ENCODE measurements around the gene DEXI. TPM values are rescaled to one million over a fixed set of nuclear protein-coding genes. Genes with fewer than 3 reads are reported as not detected.

Gene DEXI
- total and polyA plus RNA-seq, 2 of the 13 experiments (the other 11 are each of a cell fraction or from before 2014, with no cell fraction given), result 51.5 to 70.4 TPM

DNA sequence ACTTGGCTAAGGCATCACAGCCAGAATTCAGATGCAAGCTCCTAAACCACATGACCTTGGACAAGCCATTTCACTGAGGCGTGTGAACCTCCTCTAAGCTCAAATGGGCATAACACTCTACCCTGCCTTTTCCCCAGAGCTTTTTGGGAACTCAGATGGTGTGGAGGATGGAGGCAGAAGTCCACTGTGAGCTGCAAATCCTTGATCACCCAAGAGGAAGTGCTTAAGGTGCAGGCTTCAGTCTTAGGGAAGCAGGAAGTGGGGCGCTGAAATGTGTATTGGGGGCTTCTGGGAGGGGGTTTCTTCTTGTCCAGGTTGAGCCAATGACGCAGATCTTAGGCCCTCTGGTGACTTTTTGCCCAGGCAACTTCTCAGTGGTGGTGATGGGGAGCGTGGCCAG is 52.4 kb downstream of the DEXI start:
- Histone ChIP-seq H3K36me3 (replicated peaks in 1 of 2; ENCODE audit: control insufficient read depth in 1 of 2, insufficient read depth in 2 of 2, low read length in 2 of 2) (no peaks in the 10 kb centered on the region), H3K27ac (ENCODE audit: extremely low read length, insufficient read depth, low read length) (no peak overlapping the region), H3K9ac (ENCODE audit: insufficient read depth, low read depth, low read length) (no peak overlapping the region), H3K9me3 (ENCODE audit: low read length) (no peaks in the 10 kb centered on the region), H2AFZ (ENCODE audit: low read length) (no peak overlapping the region), H4K20me1 (ENCODE audit: insufficient read depth, low read length) (no peaks in the 10 kb centered on the region), H3K4me3 (replicated peaks in 1 of 3; ENCODE audit: insufficient read depth in 1 of 3, low read depth in 2 of 3, low read length in 3 of 3) (no peak overlapping the region), H3K4me2 (ENCODE audit: low read depth, low read length) (no peak overlapping the region), H3K79me2 (ENCODE audit: insufficient read depth, low read length) (no peaks in the 10 kb centered on the region), H3K27me3 (ENCODE audit: control insufficient read depth in 1 of 2, insufficient read depth in 2 of 2, low read length in 2 of 2) (peaks cover 2 to 13% of the 10 kb centered on the region in 2 experiments; a peak in 2 of 5 replicates), H3K4me1 (ENCODE audit: insufficient read depth, low read length) (no peaks in the 10 kb centered on the region)
- ChIA-PET CTCF (ENCODE audit: low intra/inter-chr PET ratio, low total read pairs) (no interaction called here), POLR2A (no interaction called here)
- intact Hi-C loops (cut with micrococcal nuclease; ENCODE audit: unreplicated experiment), result no loop called here
- TF ChIP-seq ZNF556 (CRISPR knock-in tag; IDR thresholded peaks at IDR 0.05; ENCODE audit: borderline replicate concordance), result no peak
- TF ChIP-seq, protein P1, sequence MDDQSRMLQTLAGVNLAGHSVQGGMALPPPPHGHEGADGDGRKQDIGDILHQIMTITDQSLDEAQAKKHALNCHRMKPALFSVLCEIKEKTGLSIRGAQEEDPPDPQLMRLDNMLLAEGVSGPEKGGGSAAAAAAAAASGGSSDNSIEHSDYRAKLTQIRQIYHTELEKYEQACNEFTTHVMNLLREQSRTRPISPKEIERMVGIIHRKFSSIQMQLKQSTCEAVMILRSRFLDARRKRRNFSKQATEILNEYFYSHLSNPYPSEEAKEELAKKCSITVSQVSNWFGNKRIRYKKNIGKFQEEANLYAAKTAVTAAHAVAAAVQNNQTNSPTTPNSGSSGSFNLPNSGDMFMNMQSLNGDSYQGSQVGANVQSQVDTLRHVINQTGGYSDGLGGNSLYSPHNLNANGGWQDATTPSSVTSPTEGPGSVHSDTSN (CRISPR knock-in tag; IDR thresholded peaks at IDR 0.05; ENCODE audit: borderline replicate concordance), result no peak
- no peak for TF ChIP-seq ZIK1 (CRISPR knock-in tag; IDR thresholded peaks at IDR 0.05; ENCODE audit: borderline replicate concordance, low read depth)
- no peak for TF ChIP-seq ISX (CRISPR knock-in tag; conservative IDR thresholded peaks at IDR 0.05)
- TF ChIP-seq, protein P2, sequence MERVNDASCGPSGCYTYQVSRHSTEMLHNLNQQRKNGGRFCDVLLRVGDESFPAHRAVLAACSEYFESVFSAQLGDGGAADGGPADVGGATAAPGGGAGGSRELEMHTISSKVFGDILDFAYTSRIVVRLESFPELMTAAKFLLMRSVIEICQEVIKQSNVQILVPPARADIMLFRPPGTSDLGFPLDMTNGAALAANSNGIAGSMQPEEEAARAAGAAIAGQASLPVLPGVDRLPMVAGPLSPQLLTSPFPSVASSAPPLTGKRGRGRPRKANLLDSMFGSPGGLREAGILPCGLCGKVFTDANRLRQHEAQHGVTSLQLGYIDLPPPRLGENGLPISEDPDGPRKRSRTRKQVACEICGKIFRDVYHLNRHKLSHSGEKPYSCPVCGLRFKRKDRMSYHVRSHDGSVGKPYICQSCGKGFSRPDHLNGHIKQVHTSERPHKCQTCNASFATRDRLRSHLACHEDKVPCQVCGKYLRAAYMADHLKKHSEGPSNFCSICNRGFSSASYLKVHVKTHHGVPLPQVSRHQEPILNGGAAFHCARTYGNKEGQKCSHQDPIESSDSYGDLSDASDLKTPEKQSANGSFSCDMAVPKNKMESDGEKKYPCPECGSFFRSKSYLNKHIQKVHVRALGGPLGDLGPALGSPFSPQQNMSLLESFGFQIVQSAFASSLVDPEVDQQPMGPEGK (CRISPR knock-in tag; IDR thresholded peaks at IDR 0.05), result no peak
- no peak for TF ChIP-seq THAP11 (CRISPR knock-in tag; IDR thresholded peaks at IDR 0.05)
- no peak for TF ChIP-seq FOSL2 (CRISPR knock-in tag; IDR thresholded peaks at IDR 0.05)
- TF ChIP-seq POGZ (CRISPR knock-in tag; IDR thresholded peaks at IDR 0.05), result no peak
- TF ChIP-seq, protein P3, sequence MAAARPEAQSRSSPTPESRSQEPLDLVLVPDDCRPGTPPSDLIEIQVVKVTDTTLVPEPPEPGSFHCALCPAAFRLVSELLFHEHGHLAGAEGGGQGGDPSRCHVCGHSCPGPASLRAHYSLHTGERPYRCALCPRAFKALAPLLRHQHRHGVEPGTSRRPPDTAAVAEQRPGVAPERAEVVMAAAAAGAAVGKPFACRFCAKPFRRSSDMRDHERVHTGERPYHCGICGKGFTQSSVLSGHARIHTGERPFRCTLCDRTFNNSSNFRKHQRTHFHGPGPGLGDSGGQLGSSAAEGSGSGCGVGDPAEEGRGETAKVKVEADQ (CRISPR knock-in tag; IDR thresholded peaks at IDR 0.05; ENCODE audit: borderline replicate concordance), result no peak
- TF ChIP-seq SNAI1 (CRISPR knock-in tag; IDR thresholded peaks at IDR 0.05; ENCODE audit: borderline replicate concordance), result no peak
- TF ChIP-seq ZNF383 (CRISPR knock-in tag; IDR thresholded peaks at IDR 0.05; ENCODE audit: borderline replicate concordance), result no peak
- TF ChIP-seq, protein P4, sequence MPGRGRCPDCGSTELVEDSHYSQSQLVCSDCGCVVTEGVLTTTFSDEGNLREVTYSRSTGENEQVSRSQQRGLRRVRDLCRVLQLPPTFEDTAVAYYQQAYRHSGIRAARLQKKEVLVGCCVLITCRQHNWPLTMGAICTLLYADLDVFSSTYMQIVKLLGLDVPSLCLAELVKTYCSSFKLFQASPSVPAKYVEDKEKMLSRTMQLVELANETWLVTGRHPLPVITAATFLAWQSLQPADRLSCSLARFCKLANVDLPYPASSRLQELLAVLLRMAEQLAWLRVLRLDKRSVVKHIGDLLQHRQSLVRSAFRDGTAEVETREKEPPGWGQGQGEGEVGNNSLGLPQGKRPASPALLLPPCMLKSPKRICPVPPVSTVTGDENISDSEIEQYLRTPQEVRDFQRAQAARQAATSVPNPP (CRISPR knock-in tag; IDR thresholded peaks at IDR 0.05), result no peak
- no peak for TF ChIP-seq ZNF546 (CRISPR knock-in tag; conservative IDR thresholded peaks at IDR 0.05)
- no peak for TF ChIP-seq ZBTB8A (CRISPR knock-in tag; IDR thresholded peaks at IDR 0.05; ENCODE audit: borderline replicate concordance, low read depth)
- in situ Hi-C loops (cut with HindIII; ENCODE audit: extremely low pct_ligation_motif_present, low pct_unique_long_range_greater_than_20kb), result no loop called here
- no peak for ATAC-seq
- FAIRE-seq, result no peak
- DNase-seq (ENCODE audit: low spot score), result no peak
- 5% methylated on average over 4 of the region's 4 CpGs for WGBS (ENCODE audit: low lambda C conversion rate)
- no TSS peak for BruUV-seq (replicated peaks)
